A549 (cell line): ENCODE data around the gene ZNF469. TPM values are rescaled to one million over a fixed set of nuclear protein-coding genes. Genes with fewer than 3 reads are reported as not detected.

Experiments
- ATAC-seq, 2 experiments: fragments of 200-7000 bp in 1 of 2; fragments of >200 bp in 1 of 2; cut with Nextera tagmentation in 1 of 2; cut with Tn5 transposase in 1 of 2; 3 replicates each; pipeline versions ENCODE4 v1.8.0 to v1.9.1; 2018 to 2020; ENCODE audit warnings: mild to moderate bottlenecking in 1 of 2, moderate library complexity in 1 of 2
- CTCF ChIA-PET: fragments of 300-600 bp; sonication (Branson Sonifier 250); formaldehyde crosslinking; extraction: SDS; loops from one replicate; lab custom pipeline; 2021; ENCODE audit warnings: antibody characterized with exemption, inconsistent platforms; lab: Yijun Ruan, JAX
- POLR2A ChIA-PET: fragments of 350-600 bp; formaldehyde crosslinking; extraction: SDS; loops from one replicate; lab custom pipeline; 2021; ENCODE audit warnings: antibody characterized with exemption, inconsistent platforms; lab: Yijun Ruan, JAX
- DNase-seq, 2 experiments: peaks; one replicate each; pipeline versions ENCODE4 v3.0.0 to v3.0.0-alpha.2; 2011 to 2016; ENCODE audit warnings: low read depth in 1 of 2, low spot score in 1 of 2
- FAIRE-seq: peaks from 2 replicates; lab custom pipeline; 2011; peaks lifted over from hg19 to GRCh38; lab: Jason Lieb, UNC
- H3K27ac ChIP-seq, 2 experiments: fragments of >200 bp; sonication (Bioruptor Twin); formaldehyde crosslinking; 3 replicates each; pipeline ENCODE4 v1.5.1; 2016 to 2017
- H3K4me1 ChIP-seq: fragments of >200 bp; sonication (Bioruptor Twin); formaldehyde crosslinking; 3 replicates; pipeline ENCODE4 v1.6.1; 2016
- H3K4me2 ChIP-seq: fragments of >200 bp; sonication (Bioruptor Twin); formaldehyde crosslinking; 3 replicates; pipeline ENCODE4 v1.6.1; 2016
- H3K4me3 ChIP-seq: fragments of >200 bp; sonication (Bioruptor Twin); formaldehyde crosslinking; 3 replicates; pipeline ENCODE4 v1.5.1; 2016
- H3K9me3 ChIP-seq: fragments of >200 bp; sonication (Bioruptor Twin); formaldehyde crosslinking; 3 replicates; pipeline ENCODE4 v1.6.1; 2016
- ATOH8 ChIP-seq: fragments of 250-450 bp; sonication (Bioruptor Pico); IDR thresholded peaks from 2 replicates; pipeline ENCODE4 v1.5.0; 2020; ENCODE audit warnings: low read depth, mild to moderate bottlenecking, moderate library complexity
- BCL3 ChIP-seq: fragments of >200 bp; sonication (Bioruptor Twin); formaldehyde crosslinking; IDR thresholded peaks from 3 replicates; pipeline ENCODE4 v1.6.1; 2016
- CBX2 ChIP-seq: fragments of 200-600 bp; sonication (generic); IDR thresholded peaks from 2 replicates; pipeline ENCODE4 v1.6.1; 2016; ENCODE audit warnings: low read depth, mild to moderate bottlenecking, borderline replicate concordance
- CEBPB ChIP-seq, 2 experiments: fragments of >200 bp in 1 of 2; sonication (Bioruptor Twin) in 1 of 2; formaldehyde crosslinking in 1 of 2; IDR thresholded peaks; 2 replicates each; pipeline ENCODE4 v1.6.1; 2012 to 2016
- EHMT2 ChIP-seq: fragments of 200-600 bp; sonication (generic); IDR thresholded peaks from 2 replicates; pipeline ENCODE4 v1.6.1; 2016; ENCODE audit warnings: antibody characterized with exemption, low read depth, mild to moderate bottlenecking, moderate library complexity
- HOXB5 ChIP-seq: fragments of 250-450 bp; sonication (Bioruptor Pico); IDR thresholded peaks from 2 replicates; pipeline ENCODE4 v1.5.0; 2020; ENCODE audit warnings: mild to moderate bottlenecking, moderate library complexity
- JUNB ChIP-seq: fragments of >200 bp; sonication (Bioruptor Twin); formaldehyde crosslinking; IDR thresholded peaks from 2 replicates; pipeline ENCODE4 v1.6.1; 2016
- KDM1A ChIP-seq: fragments of 200-600 bp; sonication (generic); IDR thresholded peaks from 2 replicates; pipeline ENCODE4 v1.6.1; 2016; ENCODE audit warnings: low read depth, mild to moderate bottlenecking
- MAFK ChIP-seq: fragments of 450-650 bp; IDR thresholded peaks from 2 replicates; pipeline ENCODE4 v1.6.1; 2014; ENCODE audit not compliant: partially characterized antibody
- NFE2L2 ChIP-seq: fragments of 150-350 bp; conservative IDR thresholded peaks from 2 replicates; pipeline ENCODE4 v1.6.1; 2014; ENCODE audit warnings: low read length
- RAD21 ChIP-seq, 2 experiments: fragments of >200 bp in 1 of 2; sonication (Bioruptor Twin) in 1 of 2; formaldehyde crosslinking in 1 of 2; IDR thresholded peaks in 1 of 2; conservative IDR thresholded peaks in 1 of 2; 2 replicates in 1 of 2; 3 replicates in 1 of 2; pipeline ENCODE4 v1.6.1; 2012 to 2018; ENCODE audit warnings: inconsistent platforms in 1 of 2
- RCOR1 ChIP-seq: fragments of 150-350 bp; IDR thresholded peaks from 2 replicates; pipeline ENCODE4 v1.6.1; 2014; ENCODE audit warnings: antibody characterized with exemption, low read length, low read depth
- RFX5 ChIP-seq: fragments of 450-650 bp; IDR thresholded peaks from 2 replicates; pipeline ENCODE4 v1.7.1; 2014; ENCODE audit warnings: antibody characterized with exemption, mild to moderate bottlenecking, moderate library complexity
- RNF2 ChIP-seq: fragments of 200-600 bp; sonication (generic); IDR thresholded peaks from 2 replicates; pipeline ENCODE4 v1.6.1; 2016; ENCODE audit warnings: low read depth, mild to moderate bottlenecking, antibody characterized with exemption, moderate library complexity, borderline replicate concordance
- SMC3 ChIP-seq: fragments of >200 bp; sonication (Bioruptor Twin); formaldehyde crosslinking; IDR thresholded peaks from 3 replicates; pipeline ENCODE4 v1.6.1; 2018; ENCODE audit warnings: inconsistent platforms
- SREBF2 ChIP-seq: fragments of 450-650 bp; IDR thresholded peaks from 2 replicates; pipeline ENCODE4 v1.6.1; 2014; ENCODE audit warnings: mild to moderate bottlenecking, moderate library complexity
- ZFP36 ChIP-seq: fragments of 450-650 bp; IDR thresholded peaks from 2 replicates; pipeline ENCODE4 v1.6.1; 2014; ENCODE audit warnings: borderline replicate concordance; ENCODE audit not compliant: partially characterized antibody
- ZSCAN20 ChIP-seq: fragments of 250-450 bp; sonication (Bioruptor Pico); IDR thresholded peaks from 2 replicates; pipeline ENCODE4 v1.8.0; 2022; ENCODE audit warnings: mild to moderate bottlenecking, moderate library complexity
- WGBS: methylation state at CpG from one replicate; pipeline ENCODE4 v1.1.6; 2017; ENCODE audit errors: missing lambda C conversion rate; 5-methylcytosine and 5-hydroxymethylcytosine counted together
- polyA plus RNA-seq, 4 experiments: library from polyadenylated mRNA; depleted of rRNA in 3 of 4; stranded (reverse); fragments of >200 nt; fragmentation: RNase III in 1 of 4; extraction: RNeasy Plus Mini Kit Qiagen cat#74134 plus additional on column Dnase treatment in 1 of 4; gene quantifications; 2 replicates in 3 of 4; 3 replicates in 1 of 4; pipeline ENCODE4 v1.2.3, GENCODE V29; 2011 to 2017
- TF ChIP-seq, protein P1 (sequence below): fragments of >200 bp; sonication (Bioruptor Twin); formaldehyde crosslinking; IDR thresholded peaks from 2 replicates; pipeline ENCODE4 v1.6.1; 2016

The ZNF469 gene
- polyA plus RNA-seq, 2 of the 4 experiments (the other 2 are of a cell fraction): 0.47 to 4.4 TPM

GRCh38 chr16:88429387-88430184, 46.8 kb downstream of the ZNF469 start:
- Histone ChIP-seq H3K4me2 (no peak overlapping the region), H3K27ac (peak overlapping the region in 1 of 2 experiments; percentile 29; a peak in 1 of 6 replicates), H3K4me1 (no peaks in the 10 kb centered on the region), H3K4me3 (no peak overlapping the region), H3K9me3 (no peaks in the 10 kb centered on the region)
- FAIRE-seq (no peak), ATAC-seq (no peak), DNase-seq (no peak)
- POLR2A ChIA-PET: no interaction called here
- 94% methylated on average over 26 of the region's 48 CpGs for WGBS
- TF ChIP-seq KDM1A: no peak
- CTCF ChIA-PET: interaction anchor here (0.6 to 3.1 kb wide), 2 partner anchors 8 to 39 kb away, joined by 3 to 27 read pairs; no protein-coding TSS in a partner anchor

- 100% methylated on average over 7 of the region's 36 CpGs for WGBS
- ChIA-PET POLR2A (no interaction called here), CTCF (no interaction called here)
- no peaks in the 10 kb centered on the region for H3K4me1 ChIP-seq
- H3K27ac ChIP-seq: no peak overlapping the region
- no peak overlapping the region for H3K4me3 ChIP-seq
- H3K4me2 ChIP-seq: no peak overlapping the region
- H3K9me3 ChIP-seq: no peaks in the 10 kb centered on the region
- FAIRE-seq (no peak), ATAC-seq (no peak), DNase-seq (no peak)
- TF ChIP-seq SMC3 (no peak), HOXB5 (CRISPR knock-in tag) (no peak), RCOR1 (no peak), RNF2 (no peak), MAFK (no peak), RFX5 (no peak), JUNB (no peak), CBX2 (no peak), ZSCAN20 (CRISPR knock-in tag) (no peak), ATOH8 (CRISPR knock-in tag) (no peak), NFE2L2 (no peak), ZFP36 (no peak), CEBPB (IDR thresholded peaks at IDR 0.05) (no peak)
- TF ChIP-seq, protein P1, sequence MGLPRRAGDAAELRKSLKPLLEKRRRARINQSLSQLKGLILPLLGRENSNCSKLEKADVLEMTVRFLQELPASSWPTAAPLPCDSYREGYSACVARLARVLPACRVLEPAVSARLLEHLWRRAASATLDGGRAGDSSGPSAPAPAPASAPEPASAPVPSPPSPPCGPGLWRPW: no peak
Observed at GRCh38 chr16:88430185-88430523, 47.4 kb downstream of the ZNF469 start.

GRCh38 chr16:88430524-88431446, 48.0 kb downstream of the ZNF469 start:
- CTCF ChIA-PET: no interaction called here
- no peak overlapping the region for H3K4me3 ChIP-seq

GRCh38 chr16:88431651-88432050, 48.9 kb downstream of the ZNF469 start:
- Histone ChIP-seq H3K4me3 (no peak overlapping the region), H3K27ac (no peak overlapping the region), H3K4me1 (no peaks in the 10 kb centered on the region), H3K9me3 (no peaks in the 10 kb centered on the region), H3K4me2 (no peak overlapping the region)
- ATAC-seq (no peak), FAIRE-seq (no peak), DNase-seq (no peak)
- TF ChIP-seq BCL3 (no peak), RAD21 (conservative IDR thresholded peaks at IDR 0.05 in 1 of 2, IDR thresholded peaks at IDR 0.05 in 1 of 2) (no peak)
- ChIA-PET CTCF (no interaction called here), POLR2A (no interaction called here)
- 88% methylated on average over 16 of the region's 22 CpGs for WGBS

More at GRCh38 chr16:88430524-88431446, 48.0 kb downstream of the ZNF469 start:
- DNase-seq (no peak), FAIRE-seq (no peak), ATAC-seq (no peak)
- POLR2A ChIA-PET: no interaction called here
- no peak overlapping the region for H3K27ac ChIP-seq
- H3K9me3 ChIP-seq: no peaks in the 10 kb centered on the region
- no peak overlapping the region for H3K4me2 ChIP-seq
- no peaks in the 10 kb centered on the region for H3K4me1 ChIP-seq
- 93% methylated on average over 67 of the region's 80 CpGs for WGBS
- TF ChIP-seq SREBF2 (no peak), EHMT2 (no peak), MAFK (no peak)
